GM18873 (cell line): Measurements from ENCODE around the gene CPSF7.
"Not testable (repeated sequence)": the region's sequence is repeated elsewhere in the genome, so short reads cannot be mapped to it uniquely, and the experiment has no call there.

ENCODE experiments used
- ATAC-seq: cut with Tn5 transposase; IDR thresholded peaks from one replicate; pipeline ENCODE4 v1.9.1; 2021; ENCODE audit warnings: mild to moderate bottlenecking, moderate library complexity, moderate number of reproducible peaks; ENCODE audit not compliant: unreplicated experiment, low FRiP score

The CPSF7 gene, protein sequence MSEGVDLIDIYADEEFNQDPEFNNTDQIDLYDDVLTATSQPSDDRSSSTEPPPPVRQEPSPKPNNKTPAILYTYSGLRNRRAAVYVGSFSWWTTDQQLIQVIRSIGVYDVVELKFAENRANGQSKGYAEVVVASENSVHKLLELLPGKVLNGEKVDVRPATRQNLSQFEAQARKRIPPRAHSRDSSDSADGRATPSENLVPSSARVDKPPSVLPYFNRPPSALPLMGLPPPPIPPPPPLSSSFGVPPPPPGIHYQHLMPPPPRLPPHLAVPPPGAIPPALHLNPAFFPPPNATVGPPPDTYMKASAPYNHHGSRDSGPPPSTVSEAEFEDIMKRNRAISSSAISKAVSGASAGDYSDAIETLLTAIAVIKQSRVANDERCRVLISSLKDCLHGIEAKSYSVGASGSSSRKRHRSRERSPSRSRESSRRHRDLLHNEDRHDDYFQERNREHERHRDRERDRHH

GRCh38 chr11:61429691-61430582, at the start of gene CPSF7, which contains the start of gene SDHAF2:
Gene CPSF7 (minus strand): TSS chr11:61429975. CDS start chr11:61429235, 740 bp downstream.
Gene SDHAF2 (plus strand): TSS chr11:61430124. CDS start chr11:61430147, 23 bp downstream.
- ATAC-seq: peak; percentile 80

DNA sequence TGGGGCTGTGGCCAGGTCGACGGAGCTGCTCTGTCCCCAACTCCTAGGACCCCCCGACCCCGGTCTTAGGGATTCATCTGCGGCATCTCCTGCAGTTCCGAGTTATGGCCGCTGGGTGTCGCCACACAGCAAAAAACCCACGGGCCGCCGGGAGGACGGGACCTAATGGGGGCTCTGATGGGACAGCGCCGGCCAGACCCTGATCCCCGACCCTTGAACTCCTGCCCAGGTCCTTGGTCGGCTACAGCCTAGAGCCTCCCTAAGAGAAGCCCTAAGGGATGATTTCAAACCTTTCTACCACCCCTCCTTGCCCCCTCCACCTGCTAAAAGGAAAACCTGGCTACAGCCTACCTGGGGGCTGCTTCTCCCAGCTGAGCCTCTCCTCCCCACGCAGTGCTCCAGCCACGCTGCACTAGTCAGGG, 48.0 kb upstream of the CPSF7 start:
- no peak for ATAC-seq

- ATAC-seq: no peak
Observed at GRCh38 chr11:61477126-61477525, 47.4 kb upstream of the CPSF7 start.

- ATAC-seq: no peak
Observed at GRCh38 chr11:61476371-61476770, 46.6 kb upstream of the CPSF7 start.

GRCh38 chr11:61475433-61475832, 45.7 kb upstream of the CPSF7 start:
- ATAC-seq: no peak

DNA sequence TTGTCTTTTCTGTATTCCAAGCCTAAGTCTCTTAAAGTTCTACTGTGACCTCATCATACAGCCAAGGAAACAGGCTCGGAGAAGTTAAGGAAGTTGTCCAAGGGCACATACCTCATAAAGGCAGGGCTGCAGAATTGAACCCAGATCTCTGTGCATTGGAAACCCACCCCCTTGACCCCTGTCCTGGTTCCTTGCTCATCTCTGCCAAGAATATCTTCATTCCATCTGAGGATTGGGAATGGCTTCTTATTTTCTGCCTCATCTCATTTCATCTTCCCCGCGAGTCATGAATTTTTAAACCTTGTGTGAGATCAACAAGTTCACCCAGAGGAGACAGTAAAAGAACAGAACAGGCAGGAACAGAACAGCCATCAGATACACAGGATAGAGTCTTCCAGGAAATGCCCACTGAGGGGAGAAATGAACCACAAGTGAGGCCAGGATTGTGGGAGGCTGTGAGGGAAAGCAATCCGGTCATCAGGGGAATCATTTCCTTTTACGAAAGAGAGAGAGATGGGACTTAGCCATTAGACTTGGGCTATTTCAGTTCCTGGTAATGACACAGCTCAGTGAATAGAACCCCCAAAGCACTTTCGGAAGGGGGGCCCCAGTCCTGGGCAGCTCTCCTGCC, 44.4 kb upstream of the CPSF7 start:
- ATAC-seq: no peak

DNA sequence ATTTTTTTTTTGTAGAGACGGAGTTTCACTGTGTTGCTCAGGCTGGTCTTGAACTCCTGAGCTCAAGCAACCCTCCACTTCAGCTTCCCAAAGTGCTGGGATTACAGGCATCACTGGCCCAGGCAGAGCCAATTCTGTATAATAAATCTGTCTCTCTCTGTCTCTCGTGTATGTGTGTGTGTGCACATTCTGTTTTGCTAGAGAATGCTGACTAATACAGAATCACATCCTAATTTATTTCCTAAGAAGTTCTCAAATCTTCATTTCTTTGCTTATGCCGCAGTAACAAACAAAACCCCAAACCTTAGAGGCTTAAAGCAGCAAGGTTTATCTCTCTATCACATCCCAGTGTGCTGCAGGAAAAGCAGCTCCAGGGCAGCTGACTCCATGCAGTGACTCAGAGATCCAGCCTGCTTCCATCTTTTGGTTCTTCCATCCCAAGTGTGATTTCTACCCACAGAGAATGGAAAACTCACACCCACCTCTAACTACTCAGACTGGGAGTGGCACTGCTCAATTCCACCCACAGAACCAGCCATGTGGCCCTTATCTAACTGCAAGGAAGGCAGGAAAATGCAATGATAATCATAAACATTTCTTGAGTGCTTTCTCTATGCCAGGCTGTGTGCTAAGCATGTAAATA, 43.7 kb upstream of the CPSF7 start:
- ATAC-seq: no peak

- no peak for ATAC-seq
Observed at GRCh38 chr11:61472868-61473267, 43.1 kb upstream of the CPSF7 start.

DNA sequence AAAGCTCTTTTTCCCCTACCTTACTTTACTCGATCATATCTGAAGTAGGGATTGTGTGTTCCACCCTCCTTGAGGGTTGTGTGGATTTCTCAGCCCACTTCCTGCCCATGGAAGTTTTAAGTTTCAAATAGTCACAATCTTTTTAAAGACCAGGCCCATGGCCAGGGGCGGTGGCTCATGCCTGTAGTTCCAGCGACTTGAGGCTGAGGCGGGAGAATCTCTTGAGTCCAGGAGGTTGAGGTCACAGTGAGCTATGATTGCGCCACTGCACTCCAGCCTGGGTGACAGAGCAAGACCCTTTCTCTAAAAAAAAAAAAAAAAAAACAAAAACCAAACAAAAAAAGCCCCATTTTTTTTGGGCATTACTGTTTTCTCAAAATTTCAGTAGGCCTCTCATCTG, 42.5 kb upstream of the CPSF7 start:
- no peak for ATAC-seq

DNA sequence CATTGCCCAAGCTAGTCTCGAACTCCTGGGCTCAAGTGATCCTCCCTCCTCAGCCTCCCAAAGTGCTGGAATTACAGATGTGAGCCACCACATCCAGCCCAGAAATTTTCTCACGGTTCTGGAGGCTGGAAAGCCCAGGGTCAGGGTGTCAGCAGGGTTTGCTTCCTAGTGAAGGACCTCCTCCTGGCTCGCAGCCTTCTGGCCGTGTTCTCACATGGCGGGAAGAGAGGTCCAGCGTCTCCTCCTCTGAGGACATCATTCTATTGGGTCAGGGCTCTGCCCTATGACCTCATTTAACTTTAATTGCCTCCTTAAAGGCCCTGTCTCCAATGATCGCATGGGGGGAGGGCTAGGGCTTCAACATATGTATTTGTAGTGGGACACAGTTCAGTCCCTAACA, 38.2 kb upstream of the CPSF7 start:
- ATAC-seq: no peak

- not testable (repeated sequence) for ATAC-seq
Observed at GRCh38 chr11:61467602-61468001, 37.8 kb upstream of the CPSF7 start.

DNA sequence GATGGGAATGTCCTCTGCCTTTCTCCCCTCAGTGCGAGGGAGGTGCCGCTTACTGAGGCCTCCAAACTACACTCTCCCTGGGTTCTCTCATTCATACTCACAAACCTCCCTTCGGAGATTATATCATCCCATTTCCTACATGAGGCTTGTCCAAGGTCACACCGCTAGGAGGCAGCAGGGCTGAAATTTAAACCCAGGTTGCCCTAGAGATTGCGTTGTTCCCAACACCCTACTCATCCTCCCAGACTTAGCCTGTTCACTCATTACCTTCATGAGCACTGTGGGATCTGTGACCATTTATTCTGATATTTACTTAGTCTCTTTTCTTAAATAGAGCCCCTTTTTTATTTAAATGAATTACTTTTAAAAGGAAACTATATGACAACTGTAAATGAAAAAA, 31.2 kb upstream of the CPSF7 start:
- no peak for ATAC-seq

- ATAC-seq: no peak
Observed at GRCh38 chr11:61460474-61460881, 30.7 kb upstream of the CPSF7 start.

DNA sequence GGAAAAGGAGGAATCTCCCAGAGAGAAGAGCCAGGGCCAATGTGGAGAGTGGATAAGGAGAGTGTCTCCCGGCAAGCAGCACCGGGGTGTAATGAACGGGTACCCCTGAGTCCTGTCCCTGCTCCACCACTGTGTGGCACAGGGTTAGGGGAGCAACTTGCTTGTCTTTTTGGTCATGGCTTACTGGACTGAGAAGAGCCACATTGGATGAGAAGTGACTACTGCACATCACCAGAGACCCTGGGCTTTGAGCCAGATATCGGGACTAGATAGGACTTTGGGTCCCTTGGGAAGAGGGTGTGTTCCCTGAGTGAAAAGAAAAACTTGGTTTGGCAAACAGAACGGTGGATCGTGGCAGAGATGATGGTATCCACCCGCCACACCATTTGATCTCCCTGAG, 24.7 kb upstream of the CPSF7 start:
- no peak for ATAC-seq

- ATAC-seq: no peak
Observed at GRCh38 chr11:61453695-61454094, 23.9 kb upstream of the CPSF7 start.

GRCh38 chr11:61452825-61453224, 23.1 kb upstream of the CPSF7 start:
- no peak for ATAC-seq

DNA sequence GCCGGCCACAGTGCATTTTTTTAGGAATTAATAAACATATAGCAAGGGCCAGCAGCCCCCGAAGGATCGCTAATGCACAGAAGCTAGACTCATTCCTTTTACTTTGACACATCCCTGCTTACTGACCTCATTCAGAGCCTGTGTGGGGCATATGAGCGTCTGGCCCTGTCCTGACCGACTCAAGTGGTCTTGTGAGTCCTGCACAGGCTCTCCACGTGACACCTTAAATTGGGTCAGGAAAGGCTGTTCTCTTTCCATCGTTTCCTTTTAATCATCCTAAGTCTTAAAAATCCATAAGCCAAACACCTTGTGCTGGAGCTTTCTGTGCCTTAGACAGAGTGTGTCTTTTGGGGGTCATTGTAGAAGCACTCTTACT, 18.8 kb upstream of the CPSF7 start:
- ATAC-seq: no peak

GRCh38 chr11:61447601-61448551, 18.1 kb upstream of the CPSF7 start:
- ATAC-seq: no peak

DNA sequence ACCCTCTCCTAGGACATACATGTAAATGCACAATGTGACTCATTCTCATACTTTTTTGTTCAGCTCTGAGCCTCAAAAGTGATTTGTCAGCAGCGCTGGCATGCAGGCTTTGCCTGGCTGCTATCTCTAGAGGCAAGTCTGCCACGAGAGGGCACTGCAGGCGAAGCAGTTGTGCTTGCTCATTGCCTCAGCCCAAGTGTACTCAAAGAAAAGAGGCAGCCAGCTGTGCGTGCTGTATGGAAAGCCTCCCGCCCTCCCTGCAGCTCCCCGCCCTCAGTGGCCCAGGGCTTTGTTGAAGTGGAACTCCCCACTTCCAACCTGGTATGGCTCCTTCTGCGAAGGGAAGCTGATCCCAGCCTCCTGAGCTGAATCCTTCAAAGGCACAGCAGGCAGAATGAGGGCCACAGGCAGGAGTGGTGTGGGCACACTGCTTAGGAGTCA, 16.5 kb upstream of the CPSF7 start:
- no peak for ATAC-seq
